ENCODE measurements around the gene SSR2.

SSR2 gene

GRCh38 chr1:156063997-156064285 lies 43.2 kb upstream of the SSR2 start:
- Histone ChIP-seq H2AFZ (ENCODE audit: low read length) (no peak overlapping the region), H3K79me1 (ENCODE audit: low read depth, low read length) (no peaks in the 10 kb centered on the region), H3K4me3 (ENCODE audit: low read length in 2 of 2) (no peak overlapping the region), H4K91ac (ENCODE audit: low read depth, low read length, poor library complexity) (no peak overlapping the region), H3K4ac (ENCODE audit: low read length) (no peak overlapping the region), H3K9ac (ENCODE audit: low read depth, low read length, poor library complexity) (peak overlapping the region; percentile 73), H3K23ac (ENCODE audit: low read depth, low read length, poor library complexity) (no peak overlapping the region), H3K14ac (ENCODE audit: low read length) (no peak overlapping the region), H2BK12ac (ENCODE audit: low read length) (no peak overlapping the region), H3K4me2 (ENCODE audit: insufficient read depth, low read length, poor library complexity, severe bottlenecking) (no peak overlapping the region), H4K8ac (ENCODE audit: low read depth, low read length) (no peak overlapping the region), H2BK15ac (ENCODE audit: low read length) (no peak overlapping the region), H3K4me1 (ENCODE audit: control insufficient read depth in 2 of 2, insufficient read depth in 1 of 2, low read depth in 1 of 2, low read length in 2 of 2) (peaks cover 13 to 19% of the 10 kb centered on the region in 2 donors), H2AK5ac (ENCODE audit: low read depth, low read length) (no peak overlapping the region), H2BK120ac (ENCODE audit: low read depth, low read length) (no peak overlapping the region), H3K36me3 (replicated peaks in 1 of 2; ENCODE audit: control insufficient read depth in 2 of 2, insufficient read depth in 2 of 2, low read length in 2 of 2) (no peaks in the 10 kb centered on the region), H3K9me3 (replicated peaks in 1 of 2; ENCODE audit: control insufficient read depth in 2 of 2, insufficient read depth in 1 of 2, low read depth in 1 of 2, low read length in 2 of 2) (no peaks in the 10 kb centered on the region), H3K27ac (replicated peaks; ENCODE audit: low read length) (no peak overlapping the region), H2BK5ac (ENCODE audit: low read length) (no peak overlapping the region), H3K18ac (ENCODE audit: low read length) (no peak overlapping the region), H3K27me3 (ENCODE audit: control insufficient read depth in 3 of 3, insufficient read depth in 3 of 3, low read depth in 1 of 3, low read length in 3 of 3) (no peaks in the 10 kb centered on the region)
- no CpG with 5 or more reads among the region's 2 CpGs for WGBS, 2 donors (ENCODE audit: extremely low coverage in 2 of 2, insufficient read length in 2 of 2, insufficient replicate concordance in 1 of 2)
- DNase-seq (ENCODE audit: low spot score): no peak

GRCh38 chr1:156062189-156062588 lies 41.4 kb upstream of the SSR2 start:
- no peaks in the 10 kb centered on the region for H3K9me3 ChIP-seq (replicated peaks in 1 of 2; ENCODE audit: control insufficient read depth in 2 of 2, insufficient read depth in 1 of 2, low read depth in 1 of 2, low read length in 2 of 2)
- no peak overlapping the region for H2AFZ ChIP-seq (ENCODE audit: low read length)
- H3K4ac ChIP-seq (ENCODE audit: low read length): peak overlapping the region; percentile 42
- WGBS, 2 donors (ENCODE audit: extremely low coverage in 2 of 2, insufficient read length in 2 of 2, insufficient replicate concordance in 1 of 2): no CpG with 5 or more reads among the region's 3 CpGs
- no peak overlapping the region for H4K91ac ChIP-seq (ENCODE audit: low read depth, low read length, poor library complexity)
- H3K4me1 ChIP-seq (ENCODE audit: control insufficient read depth in 2 of 2, insufficient read depth in 1 of 2, low read depth in 1 of 2, low read length in 2 of 2): peaks cover 13 to 19% of the 10 kb centered on the region in 2 donors
- H3K4me3 ChIP-seq (ENCODE audit: low read length in 2 of 2): no peak overlapping the region
- no peak overlapping the region for H3K14ac ChIP-seq (ENCODE audit: low read length)
- H3K79me1 ChIP-seq (ENCODE audit: low read depth, low read length): no peaks in the 10 kb centered on the region
- H2BK12ac ChIP-seq (ENCODE audit: low read length): peak overlapping the region; percentile 88
- peak overlapping the region; percentile 65 for H3K18ac ChIP-seq (ENCODE audit: low read length)
- no peak overlapping the region for H2BK120ac ChIP-seq (ENCODE audit: low read depth, low read length)
- no peak overlapping the region for H4K8ac ChIP-seq (ENCODE audit: low read depth, low read length)
- peak overlapping the region; percentile 25 for H3K27ac ChIP-seq (replicated peaks; ENCODE audit: low read length)
- peak overlapping the region; percentile 4 for H2AK5ac ChIP-seq (ENCODE audit: low read depth, low read length)
- H3K27me3 ChIP-seq (ENCODE audit: control insufficient read depth in 3 of 3, insufficient read depth in 3 of 3, low read depth in 1 of 3, low read length in 3 of 3): no peaks in the 10 kb centered on the region
- no peak for DNase-seq (ENCODE audit: low spot score)
- H2BK15ac ChIP-seq (ENCODE audit: low read length): no peak overlapping the region
- no peak overlapping the region for H3K4me2 ChIP-seq (ENCODE audit: insufficient read depth, low read length, poor library complexity, severe bottlenecking)
- H3K23ac ChIP-seq (ENCODE audit: low read depth, low read length, poor library complexity): no peak overlapping the region
- no peak overlapping the region for H3K9ac ChIP-seq (ENCODE audit: low read depth, low read length, poor library complexity)
- no peak overlapping the region for H2BK5ac ChIP-seq (ENCODE audit: low read length)
- H3K36me3 ChIP-seq (replicated peaks in 1 of 2; ENCODE audit: control insufficient read depth in 2 of 2, insufficient read depth in 2 of 2, low read length in 2 of 2): peaks cover 2 to 14% of the 10 kb centered on the region in 2 donors

- peak within 1 kb of the TSS; percentile 26 for H3K4me2 ChIP-seq (ENCODE audit: insufficient read depth, low read length, poor library complexity, severe bottlenecking)
- no peak within 1 kb of the TSS for H4K8ac ChIP-seq (ENCODE audit: low read depth, low read length)
- H3K23ac ChIP-seq (ENCODE audit: low read depth, low read length, poor library complexity): peak within 1 kb of the TSS; percentile 40
- H2AFZ ChIP-seq (ENCODE audit: low read length): peak within 1 kb of the TSS; percentile 66
- peak within 1 kb of the TSS; percentile 69 for H2BK15ac ChIP-seq (ENCODE audit: low read length)
- no peak for DNase-seq (ENCODE audit: low spot score)
- no peaks in the 10 kb centered on the region for H3K79me1 ChIP-seq (ENCODE audit: low read depth, low read length)
- no CpG with 5 or more reads among the region's 11 CpGs for WGBS, 2 donors (ENCODE audit: extremely low coverage in 2 of 2, insufficient read length in 2 of 2, insufficient replicate concordance in 1 of 2)
- peaks cover 13 to 19% of the 10 kb centered on the region in 2 donors for H3K4me1 ChIP-seq (ENCODE audit: control insufficient read depth in 2 of 2, insufficient read depth in 1 of 2, low read depth in 1 of 2, low read length in 2 of 2)
- no peak within 1 kb of the TSS for H2BK5ac ChIP-seq (ENCODE audit: low read length)
- H4K91ac ChIP-seq (ENCODE audit: low read depth, low read length, poor library complexity): no peak within 1 kb of the TSS
- no peak within 1 kb of the TSS for H3K14ac ChIP-seq (ENCODE audit: low read length)
- no peak within 1 kb of the TSS for H3K9ac ChIP-seq (ENCODE audit: low read depth, low read length, poor library complexity)
- H2BK120ac ChIP-seq (ENCODE audit: low read depth, low read length): peak within 1 kb of the TSS; percentile 68
- H2BK12ac ChIP-seq (ENCODE audit: low read length): peak within 1 kb of the TSS; percentile 93
- no peaks in the 10 kb centered on the region for H3K27me3 ChIP-seq (ENCODE audit: control insufficient read depth in 3 of 3, insufficient read depth in 3 of 3, low read depth in 1 of 3, low read length in 3 of 3)
- H3K18ac ChIP-seq (ENCODE audit: low read length): peak within 1 kb of the TSS; percentile 6
- H2AK5ac ChIP-seq (ENCODE audit: low read depth, low read length): peak within 1 kb of the TSS; percentile 99
- peaks cover 2 to 19% of the 10 kb centered on the region in 2 donors for H3K36me3 ChIP-seq (replicated peaks in 1 of 2; ENCODE audit: control insufficient read depth in 2 of 2, insufficient read depth in 2 of 2, low read length in 2 of 2)
- H3K4me3 ChIP-seq (ENCODE audit: low read length in 2 of 2): no peak within 1 kb of the TSS
- peak within 1 kb of the TSS; percentile 42 for H3K4ac ChIP-seq (ENCODE audit: low read length)
- no peaks in the 10 kb centered on the region for H3K9me3 ChIP-seq (replicated peaks in 1 of 2; ENCODE audit: control insufficient read depth in 2 of 2, insufficient read depth in 1 of 2, low read depth in 1 of 2, low read length in 2 of 2)
- H3K27ac ChIP-seq (replicated peaks; ENCODE audit: low read length): peak within 1 kb of the TSS; percentile 88
Observed at GRCh38 chr1:156060937-156061636, 40.3 kb upstream of the SSR2 start, which contains the start of gene RAB25. TSS of gene RAB25 (plus strand) at chr1:156061160. CDS start at chr1:156061401, 241 bp downstream.

- Histone ChIP-seq H2BK5ac (ENCODE audit: low read length) (no peak overlapping the region), H4K91ac (ENCODE audit: low read depth, low read length, poor library complexity) (no peak overlapping the region), H2BK120ac (ENCODE audit: low read depth, low read length) (no peak overlapping the region), H2BK15ac (ENCODE audit: low read length) (no peak overlapping the region), H3K4me3 (ENCODE audit: low read length in 2 of 2) (no peak overlapping the region), H3K14ac (ENCODE audit: low read length) (no peak overlapping the region), H2AFZ (ENCODE audit: low read length) (no peak overlapping the region), H3K36me3 (replicated peaks in 1 of 2; ENCODE audit: control insufficient read depth in 2 of 2, insufficient read depth in 2 of 2, low read length in 2 of 2) (peaks cover 8 to 31% of the 10 kb centered on the region in 2 donors), H3K18ac (ENCODE audit: low read length) (no peak overlapping the region), H3K27ac (replicated peaks; ENCODE audit: low read length) (no peak overlapping the region), H4K8ac (ENCODE audit: low read depth, low read length) (no peak overlapping the region), H2AK5ac (ENCODE audit: low read depth, low read length) (no peak overlapping the region), H3K23ac (ENCODE audit: low read depth, low read length, poor library complexity) (no peak overlapping the region), H3K4me1 (ENCODE audit: control insufficient read depth in 2 of 2, insufficient read depth in 1 of 2, low read depth in 1 of 2, low read length in 2 of 2) (peaks cover 10 to 11% of the 10 kb centered on the region in 2 donors), H2BK12ac (ENCODE audit: low read length) (no peak overlapping the region), H3K4ac (ENCODE audit: low read length) (no peak overlapping the region), H3K9me3 (replicated peaks in 1 of 2; ENCODE audit: control insufficient read depth in 2 of 2, insufficient read depth in 1 of 2, low read depth in 1 of 2, low read length in 2 of 2) (no peaks in the 10 kb centered on the region), H3K27me3 (ENCODE audit: control insufficient read depth in 3 of 3, insufficient read depth in 3 of 3, low read depth in 1 of 3, low read length in 3 of 3) (no peaks in the 10 kb centered on the region), H3K79me1 (ENCODE audit: low read depth, low read length) (peaks cover 8% of the 10 kb centered on the region), H3K4me2 (ENCODE audit: insufficient read depth, low read length, poor library complexity, severe bottlenecking) (no peak overlapping the region), H3K9ac (ENCODE audit: low read depth, low read length, poor library complexity) (no peak overlapping the region)
- no CpG with 5 or more reads among the region's 1 CpG for WGBS, 2 donors (ENCODE audit: extremely low coverage in 2 of 2, insufficient read length in 2 of 2, insufficient replicate concordance in 1 of 2)
- DNase-seq (ENCODE audit: low spot score): no peak
Observed at GRCh38 chr1:156056326-156056849, 35.6 kb upstream of the SSR2 start.

Data from neuronal stem cell (in vitro differentiated cells).